HG03060 (cell line): ENCODE measurements around the gene RRP36.

Experiments used
- ATAC-seq: cut with Tn5 transposase; IDR thresholded peaks from one replicate; pipeline ENCODE4 v1.9.1; 2021; ENCODE audit warnings: low read depth, moderate number of reproducible peaks; ENCODE audit not compliant: unreplicated experiment

The RRP36 gene

DNA sequence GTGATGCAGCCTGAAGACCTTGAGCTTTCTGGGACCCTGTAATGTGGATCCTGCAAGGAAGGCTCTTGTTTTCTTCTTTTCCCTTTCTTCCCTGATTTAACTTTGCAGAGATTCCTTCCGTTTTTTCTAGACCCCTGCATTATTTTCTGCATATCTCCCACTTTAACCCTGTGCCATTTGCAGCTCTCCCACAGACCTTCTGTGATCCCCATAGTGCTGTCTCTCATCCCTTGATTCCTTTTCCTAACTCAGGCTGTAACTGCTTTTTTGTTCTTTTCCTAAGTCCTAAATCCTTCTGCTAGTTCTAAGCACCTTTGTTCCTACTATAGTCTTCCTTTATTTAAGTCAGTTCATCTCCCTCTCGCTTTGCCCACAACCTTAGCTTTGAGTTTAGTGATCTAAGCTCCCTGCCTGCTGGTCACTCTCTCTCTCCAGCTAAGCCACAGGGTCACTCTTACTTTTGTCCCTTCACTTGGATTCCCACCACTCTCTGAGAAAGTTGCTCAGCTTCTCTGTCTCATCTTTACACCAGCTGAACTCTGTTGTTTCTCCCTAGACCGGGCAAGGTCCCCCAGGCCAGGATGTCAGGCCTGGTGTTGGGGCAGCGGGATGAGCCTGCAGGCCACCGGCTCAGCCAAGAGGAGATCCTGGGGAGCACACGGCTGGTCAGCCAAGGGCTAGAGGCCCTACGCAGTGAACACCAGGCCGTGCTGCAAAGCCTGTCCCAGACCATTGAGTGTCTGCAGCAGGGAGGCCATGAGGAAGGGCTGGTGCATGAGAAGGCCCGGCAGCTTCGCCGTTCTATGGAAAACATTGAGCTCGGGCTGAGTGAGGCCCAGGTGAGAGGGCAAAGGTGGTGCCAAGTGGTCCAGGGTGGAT, 39.6 kb downstream of the RRP36 start:
- no peak for ATAC-seq

DNA sequence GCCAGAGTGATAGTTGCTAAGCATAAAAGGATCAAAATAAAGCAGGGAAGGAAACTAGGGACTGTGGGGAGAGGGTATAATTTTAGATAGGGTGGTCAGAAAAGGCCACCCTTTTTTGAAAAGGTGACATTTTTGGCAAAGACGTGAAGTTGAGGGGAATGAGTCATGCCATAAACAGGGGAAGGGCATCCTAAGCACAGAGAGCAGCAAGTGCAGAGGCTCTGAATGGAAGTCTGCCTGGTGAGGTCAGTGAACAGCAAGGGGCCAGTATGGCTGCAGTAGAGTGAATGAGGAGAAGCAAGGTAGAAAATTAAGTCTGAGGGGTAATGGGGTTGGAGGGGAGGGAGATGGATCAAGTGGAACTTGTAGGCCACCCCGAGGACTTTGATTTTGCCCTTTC, 40.4 kb downstream of the RRP36 start:
- ATAC-seq = no peak

DNA sequence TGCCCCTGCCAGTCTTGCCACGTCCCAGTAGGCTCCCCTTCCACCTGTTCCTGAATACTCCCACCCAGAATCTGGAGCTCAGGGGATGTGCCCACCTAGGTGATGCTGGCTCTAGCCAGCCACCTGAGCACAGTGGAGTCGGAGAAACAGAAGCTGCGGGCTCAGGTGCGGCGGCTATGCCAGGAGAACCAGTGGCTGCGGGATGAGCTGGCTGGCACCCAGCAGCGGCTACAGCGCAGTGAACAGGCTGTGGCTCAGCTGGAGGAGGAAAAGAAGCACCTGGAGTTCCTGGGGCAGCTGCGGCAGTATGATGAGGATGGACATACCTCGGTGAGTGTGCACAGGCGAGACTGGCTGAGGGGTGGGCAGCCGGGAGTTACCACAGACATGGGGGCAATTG, 41.4 kb downstream of the RRP36 start:
- no peak for ATAC-seq

DNA sequence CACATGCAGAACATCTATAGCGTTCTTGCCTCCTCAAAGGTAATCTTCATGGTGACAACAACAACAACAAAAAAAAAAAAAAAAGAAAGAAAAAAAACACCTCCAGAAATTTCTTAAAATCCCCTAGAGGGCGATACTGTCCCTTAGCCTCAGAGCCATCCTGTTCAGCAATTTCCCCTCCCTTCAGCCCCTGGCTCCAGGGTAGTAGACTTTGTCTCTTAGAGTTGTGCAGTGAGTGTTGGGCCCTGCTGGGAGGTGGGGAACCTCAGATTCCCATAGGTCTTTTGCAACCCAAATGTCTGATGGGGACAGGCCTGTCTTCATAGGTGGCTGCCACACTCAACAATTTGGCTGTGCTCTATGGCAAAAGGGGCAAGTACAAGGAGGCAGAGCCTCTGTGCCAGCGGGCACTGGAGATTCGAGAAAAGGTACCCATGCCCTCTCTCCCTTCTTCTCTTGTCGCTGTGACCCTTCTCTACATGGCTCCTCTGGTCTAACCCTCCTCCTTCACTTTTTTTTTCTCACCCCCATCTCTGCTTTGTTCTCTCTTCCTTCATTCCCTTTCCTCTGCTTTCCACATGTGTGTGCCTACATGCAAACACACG, 48.7 kb downstream of the RRP36 start:
- no peak for ATAC-seq

DNA sequence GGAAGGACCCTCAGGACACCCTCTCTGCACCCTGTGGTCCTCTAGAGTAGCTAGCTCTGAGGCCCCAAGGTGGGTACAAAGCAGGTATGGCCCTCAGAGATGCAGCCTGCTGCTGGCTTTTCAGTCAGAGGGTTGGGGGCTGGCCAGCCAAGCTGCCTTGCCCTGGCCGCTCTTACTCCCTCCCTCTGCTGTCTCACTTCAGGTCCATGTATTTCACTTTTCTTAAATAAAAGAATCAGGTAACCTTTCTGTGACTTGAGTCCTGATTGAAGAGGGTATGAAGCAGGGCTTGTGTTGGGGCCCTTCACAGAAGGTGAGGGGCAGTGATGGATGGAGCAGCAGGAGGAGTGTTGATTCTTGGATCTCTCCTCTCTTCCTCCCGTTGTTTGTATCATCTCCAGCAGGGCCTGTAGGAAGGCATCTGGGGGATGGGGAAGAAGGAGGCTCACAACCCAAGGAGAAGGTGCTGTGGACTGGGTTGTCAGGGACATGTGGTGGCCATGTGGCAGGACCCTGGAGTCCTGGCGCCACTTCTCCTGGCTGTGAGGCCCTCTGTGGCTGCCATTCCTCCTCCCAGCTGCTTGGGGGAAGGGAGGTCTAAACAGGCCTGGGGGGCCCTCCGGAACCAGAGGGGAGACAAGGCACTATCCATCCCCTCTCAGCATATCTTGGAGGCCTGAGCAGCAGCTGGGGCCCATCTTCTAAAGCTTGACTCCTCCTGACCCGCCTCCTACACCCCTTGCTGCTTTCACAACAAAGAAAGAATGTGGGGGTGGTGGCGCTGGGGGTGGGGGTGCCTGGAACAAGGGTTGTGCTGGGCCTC, 53.6 kb downstream of the RRP36 start:
- ATAC-seq = no peak

DNA sequence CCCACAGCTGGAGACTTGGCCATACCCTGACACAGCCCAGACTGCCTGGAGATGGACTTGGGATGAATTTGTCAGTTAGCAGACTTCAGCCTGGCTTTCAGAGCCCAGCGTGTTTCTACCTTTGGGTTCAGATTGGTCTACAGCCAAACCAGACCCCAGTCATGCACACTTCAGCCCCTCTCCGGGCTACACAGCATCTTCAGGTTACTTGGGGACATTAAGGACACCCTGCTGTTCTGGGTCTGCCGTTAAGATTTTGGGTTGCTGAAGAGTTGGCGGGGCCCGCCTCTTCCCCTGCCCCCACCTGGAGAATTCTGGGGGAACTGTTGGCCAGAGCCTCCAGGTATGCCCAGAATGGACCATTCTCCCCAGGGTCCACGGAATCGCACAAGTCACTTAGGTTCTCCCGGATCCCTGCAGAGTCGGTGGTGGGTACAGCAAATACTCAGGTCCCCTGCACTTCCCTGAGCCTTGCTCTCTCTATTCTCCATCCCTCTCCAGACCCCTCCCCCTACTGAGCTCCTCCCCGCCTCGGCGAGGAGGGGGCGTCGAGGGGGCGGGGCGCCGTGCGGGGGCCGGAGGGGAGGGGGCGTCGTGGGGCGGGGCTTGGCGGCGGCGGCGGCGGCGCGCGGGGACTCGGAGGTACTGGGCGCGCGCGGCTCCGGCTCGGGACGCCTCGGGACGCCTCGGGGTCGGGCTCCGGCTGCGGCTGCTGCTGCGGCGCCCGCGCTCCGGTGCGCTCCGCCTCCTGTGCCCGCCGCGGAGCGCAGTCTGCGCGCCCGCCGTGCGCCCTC, 54.4 kb downstream of the RRP36 start, which contains the start of gene PTK7:
Gene PTK7, plus strand, starts transcription at position 645 of the 794 bp plus-strand sequence. CDS start 175 bp downstream, outside the sequence.
- ATAC-seq = no peak

DNA sequence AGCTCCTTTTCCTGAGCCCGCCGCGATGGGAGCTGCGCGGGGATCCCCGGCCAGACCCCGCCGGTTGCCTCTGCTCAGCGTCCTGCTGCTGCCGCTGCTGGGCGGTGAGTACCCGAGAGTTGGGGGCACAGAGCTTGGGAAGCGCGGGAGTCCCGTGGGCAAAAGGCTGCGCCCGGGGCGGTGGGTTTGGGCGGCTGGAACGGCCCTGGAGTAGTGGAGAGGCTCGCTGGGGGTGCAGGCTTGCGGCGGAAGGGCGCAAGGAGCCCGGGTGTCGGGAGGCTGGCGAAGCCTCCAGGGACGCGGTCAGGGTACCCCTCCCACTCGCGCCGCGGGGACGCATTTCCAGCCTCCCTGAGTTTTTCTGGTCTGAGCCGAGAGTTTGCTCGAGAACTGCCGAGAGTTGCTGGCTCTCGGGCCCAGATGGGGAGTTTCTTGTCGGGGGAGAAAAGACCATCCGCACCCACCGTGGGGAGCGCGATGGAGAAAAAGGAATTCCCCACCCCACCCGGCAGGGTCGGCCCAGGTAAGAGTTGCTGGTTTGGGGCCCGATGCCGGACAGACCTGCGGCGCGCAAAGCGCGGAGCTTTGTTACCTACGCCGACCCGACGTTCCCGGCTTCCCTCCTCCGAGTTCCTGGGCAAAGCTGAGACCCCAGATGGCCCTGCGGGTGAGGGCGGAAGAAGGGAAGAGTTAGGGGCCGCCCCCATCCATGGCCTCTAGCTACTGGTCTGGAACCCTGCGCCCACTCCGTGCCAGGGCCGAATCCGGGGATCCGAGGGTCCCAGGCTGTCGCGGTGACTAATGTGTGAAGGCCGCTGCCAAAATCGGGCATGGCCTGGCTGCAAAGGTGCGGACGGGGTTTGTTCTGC, 55.3 kb downstream of the RRP36 start:
- no peak for ATAC-seq

DNA sequence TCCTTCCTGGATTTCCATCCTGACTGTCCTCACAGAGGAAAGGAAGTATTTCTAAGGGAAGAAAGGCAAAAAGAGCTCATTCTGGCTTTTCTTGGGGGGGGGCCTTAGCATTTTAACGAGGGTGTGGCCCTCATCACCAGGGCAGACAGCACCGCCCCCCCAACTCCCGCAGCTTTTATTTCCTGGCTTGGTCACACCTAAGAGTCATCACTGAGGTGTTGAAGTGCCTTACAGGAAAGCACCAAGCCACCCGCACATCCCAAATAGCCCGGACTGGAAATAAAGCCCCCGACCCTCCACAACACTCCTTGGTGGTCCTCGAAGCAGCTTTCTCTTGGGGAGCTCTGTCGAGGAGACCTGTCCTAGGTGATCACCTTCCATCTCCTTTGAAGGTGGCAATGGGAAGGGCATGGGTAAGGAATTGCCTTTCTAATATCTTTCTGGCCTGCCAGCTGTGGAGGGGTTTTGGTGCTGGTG, 55.9 kb downstream of the RRP36 start:
- ATAC-seq = no peak

DNA sequence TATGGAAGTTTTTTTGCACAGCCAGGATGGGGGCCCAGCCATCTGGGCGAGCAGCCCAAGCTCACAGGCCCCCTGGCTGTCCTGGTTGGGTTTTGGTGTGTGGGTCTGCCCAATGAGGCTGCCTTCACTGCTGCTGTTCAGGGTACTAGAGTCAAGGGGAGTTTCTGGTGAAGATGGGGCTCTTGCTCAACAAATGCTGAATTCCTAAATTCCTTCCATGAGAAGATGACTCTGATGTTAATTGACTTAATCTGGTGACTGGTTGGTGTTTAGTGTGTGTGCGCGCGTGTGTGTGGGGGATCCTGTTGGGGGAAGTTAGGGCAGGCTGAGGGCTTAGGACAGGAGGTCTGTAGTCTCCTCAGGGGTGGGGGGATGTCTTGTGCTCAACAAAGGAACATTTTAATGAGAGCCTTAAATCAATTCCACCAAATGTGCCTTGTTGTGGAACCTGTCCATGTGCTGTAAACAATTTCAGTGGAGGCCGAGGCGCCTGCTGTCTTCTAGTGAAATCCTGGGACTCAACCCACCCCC, 56.6 kb downstream of the RRP36 start:
- no peak for ATAC-seq

DNA sequence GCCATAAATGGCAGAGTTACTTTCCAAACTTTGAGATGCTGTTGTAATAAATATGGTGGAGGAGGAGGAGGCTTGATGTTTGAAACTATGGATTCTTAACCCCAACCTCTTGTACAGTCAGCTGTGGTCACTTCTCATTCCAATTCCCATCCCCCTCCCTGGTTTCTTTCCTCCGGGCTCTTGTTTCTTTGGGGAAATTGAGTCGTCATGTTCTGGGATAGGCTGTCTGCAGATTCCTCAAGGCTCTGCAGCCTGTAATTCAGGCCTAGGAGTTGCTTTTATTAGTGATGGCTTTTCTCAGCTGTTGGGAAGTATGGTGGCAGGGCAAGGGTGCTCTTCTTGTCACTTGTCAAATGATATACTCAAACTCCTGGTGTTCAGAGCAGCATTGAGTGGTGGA, 57.3 kb downstream of the RRP36 start:
- no peak for ATAC-seq
